Muscle layer of duodenum (tissue), 2 donors: ENCODE measurements around the gene BCCIP.

ENCODE experiments used
- H3K27ac ChIP-seq: one replicate; pipeline ENCODE4 v1.7.0; 2013; ENCODE audit warnings: mild to moderate bottlenecking, low read length
- H3K27me3 ChIP-seq: one replicate; pipeline ENCODE4 v1.7.0; 2013; ENCODE audit warnings: low read depth, mild to moderate bottlenecking, control low read depth, low read length
- H3K36me3 ChIP-seq, 2 donors: one replicate each; pipeline ENCODE4 v1.7.0; 2013; ENCODE audit warnings: low read length in 2 of 2, control low read depth in 1 of 2, mild to moderate bottlenecking in 1 of 2; ENCODE audit not compliant: insufficient read depth in 2 of 2, control insufficient read depth in 1 of 2
- H3K4me1 ChIP-seq, 2 donors: one replicate each; pipeline ENCODE4 v1.7.0; 2013; ENCODE audit warnings: low read length in 2 of 2, mild to moderate bottlenecking in 2 of 2, control low read depth in 1 of 2, moderate library complexity in 1 of 2; ENCODE audit not compliant: insufficient read depth in 2 of 2, control insufficient read depth in 1 of 2
- H3K4me3 ChIP-seq, 2 donors: one replicate each; pipeline ENCODE4 v1.7.0; 2013; ENCODE audit warnings: low read length in 2 of 2, low read depth in 1 of 2, mild to moderate bottlenecking in 1 of 2
- H3K9me3 ChIP-seq, 2 donors: one replicate each; pipeline ENCODE4 v1.7.0; 2013; ENCODE audit warnings: low read length in 2 of 2, control low read depth in 1 of 2, mild to moderate bottlenecking in 1 of 2; ENCODE audit not compliant: control insufficient read depth in 1 of 2
- donor health status: healthy.

BCCIP gene

DNA sequence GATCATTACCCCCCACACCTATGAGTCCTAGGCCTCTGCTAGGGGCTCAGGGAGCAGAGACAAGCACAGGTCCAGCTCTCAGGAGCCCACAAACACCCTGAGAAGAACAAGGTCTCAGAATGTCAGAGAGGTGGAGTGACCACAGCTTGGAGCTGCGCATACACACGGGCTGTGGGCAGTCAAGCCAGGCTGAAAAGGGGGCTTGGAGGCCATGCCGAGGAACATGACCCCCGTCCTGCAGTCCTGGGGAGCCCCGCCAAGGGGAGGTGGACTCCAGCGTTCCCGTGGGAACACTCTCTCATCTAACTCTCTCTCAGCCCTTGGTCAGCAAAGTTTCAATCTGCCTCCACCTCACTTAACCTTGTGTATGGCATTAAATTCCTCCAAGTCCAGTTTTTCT, 39.9 kb upstream of the BCCIP start:
- H3K27me3 ChIP-seq, result no peaks in the 10 kb centered on the region
- peaks cover 5 to 6% of the 10 kb centered on the region in 2 donors for H3K36me3 ChIP-seq
- no peaks in the 10 kb centered on the region for H3K4me1 ChIP-seq

DNA sequence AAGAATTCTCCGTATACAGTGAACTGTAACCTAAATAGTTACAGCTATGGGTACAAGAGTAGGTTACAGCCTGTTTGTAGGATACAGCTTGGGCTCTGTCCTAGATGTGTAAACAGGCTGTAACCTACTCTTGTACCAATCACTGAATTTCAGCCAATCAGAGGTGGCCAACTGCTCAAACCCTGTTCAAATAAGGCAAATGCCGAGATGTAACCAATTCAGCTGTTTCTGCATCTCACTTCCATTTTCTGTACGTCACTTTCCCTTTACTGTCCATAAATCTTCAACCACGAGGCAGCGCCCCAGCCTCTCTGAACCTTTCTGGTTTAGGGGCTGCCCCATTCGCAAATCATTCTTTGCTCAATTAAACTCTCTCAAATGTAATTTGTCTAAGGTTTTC, 39.4 kb upstream of the BCCIP start:
- H3K36me3 ChIP-seq, result peaks cover 5 to 11% of the 10 kb centered on the region in 2 donors
- no peaks in the 10 kb centered on the region for H3K4me1 ChIP-seq
- no peak overlapping the region for H3K4me3 ChIP-seq
- no peak overlapping the region for H3K27ac ChIP-seq
- no peaks in the 10 kb centered on the region for H3K9me3 ChIP-seq
- H3K27me3 ChIP-seq, result no peaks in the 10 kb centered on the region

More for the DNA sequence above, 39.9 kb upstream of the BCCIP start:
- Histone ChIP-seq H3K4me3 (no peak overlapping the region), H3K9me3 (no peaks in the 10 kb centered on the region), H3K27ac (no peak overlapping the region)

DNA sequence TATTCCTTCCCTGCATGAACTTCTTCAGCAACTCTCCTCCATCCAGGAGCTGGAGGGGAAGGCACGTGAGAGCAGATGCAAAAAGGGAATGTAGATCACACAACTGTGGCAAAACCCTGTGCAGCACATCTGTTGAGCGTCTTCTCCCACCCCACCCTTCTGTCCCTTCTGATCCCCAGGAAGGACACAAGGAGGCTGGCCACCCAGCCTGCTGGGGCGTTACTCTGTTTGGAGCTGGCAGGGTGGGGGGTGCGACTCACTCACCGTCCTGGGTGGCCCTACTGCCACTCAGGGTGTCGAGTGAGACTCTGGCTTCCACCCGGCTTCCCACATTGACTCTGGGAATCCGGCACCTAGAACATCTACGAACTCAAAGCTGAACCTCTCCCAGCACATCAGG, 37.6 kb upstream of the BCCIP start:
- H3K4me3 ChIP-seq, result no peak overlapping the region
- H3K36me3 ChIP-seq, result peaks cover 5 to 22% of the 10 kb centered on the region in 2 donors
- no peaks in the 10 kb centered on the region for H3K27me3 ChIP-seq
- no peak overlapping the region for H3K27ac ChIP-seq
- no peaks in the 10 kb centered on the region for H3K4me1 ChIP-seq
- H3K9me3 ChIP-seq, result no peaks in the 10 kb centered on the region

DNA sequence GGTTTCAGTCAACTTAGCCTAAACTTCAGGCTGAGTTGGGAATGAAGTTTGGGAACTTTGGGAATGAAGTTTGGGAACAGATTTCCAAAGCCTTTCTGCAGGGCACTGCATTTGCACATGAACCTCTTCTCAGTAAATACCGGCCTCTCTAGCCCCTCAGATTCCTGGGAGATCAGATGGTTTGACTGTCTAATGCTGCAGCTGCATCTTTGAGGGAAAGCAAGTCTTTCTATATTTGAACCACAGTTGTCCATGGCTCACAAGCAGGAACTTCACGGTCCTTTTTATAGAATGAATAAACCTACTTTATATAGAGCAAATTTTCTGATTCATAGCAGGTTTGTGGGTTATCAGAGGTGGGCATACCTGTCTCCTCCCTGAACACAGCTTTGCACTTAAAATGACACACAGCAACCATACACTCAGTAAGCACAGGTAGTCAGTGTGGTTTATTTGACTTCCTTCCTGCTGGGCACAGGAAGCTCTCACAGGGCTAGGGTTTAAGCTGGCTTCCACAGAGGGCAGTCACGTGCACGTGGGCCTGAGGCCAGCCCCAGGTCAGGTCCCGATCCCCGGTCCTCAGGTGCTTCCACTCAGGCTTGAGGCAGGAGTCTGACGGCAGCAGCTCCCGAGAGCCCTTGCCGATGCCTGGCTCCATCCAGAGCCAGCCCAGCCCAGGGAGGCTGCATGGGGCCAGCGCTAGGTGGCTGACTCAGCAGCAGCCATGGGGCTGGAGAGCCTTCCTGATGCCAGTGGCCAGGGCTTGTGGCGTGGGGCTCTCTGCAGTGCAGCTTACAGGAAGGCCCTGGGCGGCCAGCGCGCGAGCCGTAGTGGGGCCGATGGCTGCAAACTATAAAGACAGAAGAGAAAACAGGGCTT, 35.0 kb upstream of the BCCIP start:
- peaks cover 18 to 41% of the 10 kb centered on the region in 2 donors for H3K36me3 ChIP-seq
- H3K27me3 ChIP-seq, result no peaks in the 10 kb centered on the region
- H3K9me3 ChIP-seq, result no peaks in the 10 kb centered on the region
- no peak overlapping the region for H3K4me3 ChIP-seq
- H3K4me1 ChIP-seq, result no peaks in the 10 kb centered on the region
- H3K27ac ChIP-seq, result no peak overlapping the region

DNA sequence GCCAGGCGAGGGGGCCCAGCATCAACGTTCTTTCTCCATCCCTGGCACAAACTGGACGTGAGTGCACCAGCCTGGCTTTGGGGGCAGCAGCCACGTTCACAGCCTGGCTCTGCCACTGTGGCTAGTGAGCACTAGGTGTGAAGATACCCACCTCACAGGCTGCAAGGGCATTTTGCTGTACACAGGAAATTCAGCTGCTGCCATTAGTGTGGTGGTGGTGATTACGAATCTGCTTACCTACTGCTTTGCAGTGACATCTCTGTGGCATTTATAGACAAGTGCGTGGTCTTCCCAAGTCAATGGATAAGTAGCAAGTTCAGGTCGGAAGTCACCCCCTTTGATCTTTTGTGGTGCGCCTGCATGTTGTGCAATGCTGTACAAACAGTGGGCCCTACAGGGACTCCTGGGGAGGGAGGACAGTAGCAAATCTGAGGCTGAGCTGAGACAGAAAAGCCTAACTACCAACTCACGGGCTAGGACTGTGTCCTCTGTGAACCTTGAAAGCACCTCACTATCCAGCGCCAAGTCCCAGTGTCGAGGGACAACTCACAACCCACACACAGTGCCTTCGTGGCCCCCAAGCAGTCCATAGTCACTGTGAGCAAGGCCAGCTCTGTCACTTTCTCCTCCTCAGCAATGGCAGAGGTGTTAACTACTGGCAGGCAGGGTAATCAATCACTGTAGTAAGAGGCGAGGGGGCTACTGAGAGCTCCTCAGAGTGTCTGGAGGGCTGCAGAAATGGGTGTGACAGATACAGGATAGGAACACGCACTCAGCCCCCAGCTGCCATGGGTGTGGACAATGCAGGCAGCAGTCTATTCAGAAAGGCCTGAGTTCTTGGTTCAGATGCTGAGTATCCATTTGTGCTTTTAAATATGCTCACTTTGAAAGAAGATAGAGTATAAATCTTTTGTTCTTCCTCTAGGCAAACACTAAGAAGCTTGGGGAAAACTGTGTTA, 30.7 kb upstream of the BCCIP start:
- no peak overlapping the region for H3K27ac ChIP-seq
- no peaks in the 10 kb centered on the region for H3K9me3 ChIP-seq
- H3K4me3 ChIP-seq, result no peak overlapping the region
- H3K4me1 ChIP-seq, result no peaks in the 10 kb centered on the region
- H3K36me3 ChIP-seq, result peaks cover 38 to 81% of the 10 kb centered on the region in 2 donors
- H3K27me3 ChIP-seq, result no peaks in the 10 kb centered on the region

DNA sequence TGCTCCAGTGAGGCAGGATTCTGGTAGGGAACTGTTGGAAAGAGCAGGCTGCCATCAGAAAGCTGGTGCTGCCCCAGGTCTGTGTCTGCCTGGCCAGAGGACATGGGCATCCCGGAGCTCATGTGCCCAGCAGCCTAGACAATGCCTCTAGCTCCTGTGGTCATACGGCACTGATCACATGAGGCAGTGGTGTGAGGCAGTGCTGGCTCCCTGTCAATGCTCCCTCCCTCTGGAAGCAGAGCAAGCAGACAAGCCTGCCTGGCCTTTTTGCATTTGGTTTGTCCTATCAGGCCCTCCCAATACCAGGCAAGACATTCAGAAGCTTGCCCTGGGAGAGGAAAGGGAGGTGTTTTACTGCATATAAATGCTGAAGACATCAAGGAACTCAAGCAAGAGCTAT, 28.2 kb upstream of the BCCIP start:
- peaks cover 42 to 75% of the 10 kb centered on the region in 2 donors for H3K36me3 ChIP-seq
- H3K9me3 ChIP-seq, result no peaks in the 10 kb centered on the region
- H3K4me1 ChIP-seq, result no peaks in the 10 kb centered on the region
- H3K27ac ChIP-seq, result no peak overlapping the region
- H3K27me3 ChIP-seq, result no peaks in the 10 kb centered on the region
- no peak overlapping the region for H3K4me3 ChIP-seq

DNA sequence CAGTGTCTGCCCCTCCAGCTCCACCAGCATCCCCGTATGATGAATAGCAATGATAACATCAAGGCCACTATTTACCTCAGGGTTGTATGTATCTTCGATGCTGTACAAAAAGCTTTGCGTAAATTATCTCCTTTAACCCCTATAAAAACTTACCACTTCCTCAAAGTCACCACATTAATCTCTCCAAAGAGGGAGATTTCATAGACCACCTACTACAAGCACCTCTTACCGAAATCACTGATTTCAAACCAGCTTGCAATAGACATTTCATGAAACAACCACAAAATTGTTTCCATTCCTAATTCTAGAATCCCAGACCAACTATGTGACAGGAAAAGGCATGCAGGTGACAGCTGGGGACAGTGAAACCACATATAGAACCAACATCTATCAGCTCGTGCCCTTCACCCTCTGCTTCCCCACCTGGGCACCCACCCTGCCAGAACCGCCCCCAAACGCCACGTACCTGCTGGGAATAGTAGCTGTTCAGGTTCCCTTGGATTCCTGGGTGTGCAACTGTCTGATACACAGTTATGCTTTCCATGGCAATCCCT, 27.6 kb upstream of the BCCIP start:
- Histone ChIP-seq H3K9me3 (no peaks in the 10 kb centered on the region), H3K27ac (no peak overlapping the region), H3K4me3 (no peak overlapping the region), H3K4me1 (no peaks in the 10 kb centered on the region), H3K27me3 (no peaks in the 10 kb centered on the region), H3K36me3 (peaks cover 44 to 75% of the 10 kb centered on the region in 2 donors)

- no peaks in the 10 kb centered on the region for H3K9me3 ChIP-seq
- no peaks in the 10 kb centered on the region for H3K27me3 ChIP-seq
- no peak overlapping the region for H3K27ac ChIP-seq
- H3K36me3 ChIP-seq, result peaks cover 40 to 72% of the 10 kb centered on the region in 2 donors
- H3K4me3 ChIP-seq, result no peak overlapping the region
- no peaks in the 10 kb centered on the region for H3K4me1 ChIP-seq
Observed at GRCh38 chr10:125797424-125797823, 25.9 kb upstream of the BCCIP start.

DNA sequence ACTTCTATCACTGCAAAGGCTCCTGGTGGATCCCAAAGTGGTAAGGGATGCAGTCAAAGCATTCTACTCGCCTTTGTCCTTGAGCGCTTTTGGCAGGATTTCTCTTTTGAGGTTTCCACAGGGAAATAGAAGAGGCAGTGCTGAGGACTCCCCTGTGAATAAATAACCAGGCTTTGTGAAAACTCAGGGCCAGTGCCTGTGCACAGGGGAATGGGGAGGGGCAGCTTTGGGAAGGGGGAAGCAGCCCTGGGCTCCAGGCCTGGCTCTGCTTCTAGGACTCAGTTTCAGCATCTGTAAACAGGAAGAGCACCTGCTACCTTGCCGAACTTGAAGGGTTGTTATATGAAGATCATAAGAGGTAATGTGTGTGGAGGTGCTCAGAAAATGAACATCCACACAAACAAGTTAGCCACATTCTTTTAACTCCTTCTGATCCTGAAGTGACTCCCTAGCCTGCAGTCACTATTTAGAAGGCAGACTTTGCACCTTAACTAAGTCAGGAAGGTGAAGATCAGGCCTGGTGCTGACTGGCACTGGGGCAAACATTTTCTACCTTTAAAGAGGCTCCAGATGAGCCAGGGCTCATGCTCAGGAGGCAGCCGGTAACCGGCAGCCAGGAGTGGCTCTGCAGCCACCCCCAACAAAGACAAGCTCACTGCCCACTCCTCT, 25.2 kb upstream of the BCCIP start:
- H3K27me3 ChIP-seq, result no peaks in the 10 kb centered on the region
- no peaks in the 10 kb centered on the region for H3K4me1 ChIP-seq
- no peak overlapping the region for H3K27ac ChIP-seq
- H3K36me3 ChIP-seq, result peaks cover 43 to 73% of the 10 kb centered on the region in 2 donors
- H3K4me3 ChIP-seq, result no peak overlapping the region
- H3K9me3 ChIP-seq, result no peaks in the 10 kb centered on the region

DNA sequence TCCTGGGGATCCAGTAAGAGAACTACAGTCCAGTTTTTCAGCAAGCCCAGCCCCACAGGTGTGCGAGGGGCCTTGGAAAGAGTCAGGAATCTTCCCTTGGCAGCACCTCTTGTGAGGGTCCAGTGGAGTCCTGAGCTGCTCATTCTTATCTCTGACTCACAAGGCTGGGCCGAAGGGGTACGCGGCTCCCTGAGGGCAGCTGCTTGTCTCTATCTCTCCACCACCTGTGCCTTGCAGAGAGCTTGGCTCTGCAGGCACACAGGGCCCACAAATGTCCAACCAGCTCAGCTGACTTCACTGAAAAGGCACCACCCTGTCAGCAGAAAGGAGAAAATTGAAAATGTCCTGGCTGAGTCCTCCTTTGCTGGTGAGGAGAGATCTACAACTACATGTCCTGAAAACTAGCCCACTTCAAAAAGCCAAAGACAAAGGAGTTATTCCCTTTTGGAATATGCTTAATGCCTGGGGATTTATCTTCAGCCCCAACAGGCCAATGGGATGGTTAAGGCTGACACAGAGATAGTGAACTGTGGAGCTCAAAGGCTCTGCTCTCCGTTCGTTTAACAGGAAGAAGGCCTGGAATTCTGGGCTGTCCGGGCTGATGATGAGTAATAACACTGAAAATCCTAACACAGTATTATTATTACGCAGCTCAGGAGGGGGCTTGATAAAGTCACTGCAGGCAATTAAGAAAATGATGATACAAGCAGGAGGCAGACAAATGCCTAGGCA, 23.7 kb upstream of the BCCIP start:
- Histone ChIP-seq H3K4me1 (no peaks in the 10 kb centered on the region), H3K27ac (no peak overlapping the region), H3K36me3 (peaks cover 34 to 73% of the 10 kb centered on the region in 2 donors), H3K4me3 (no peak overlapping the region), H3K9me3 (no peaks in the 10 kb centered on the region), H3K27me3 (no peaks in the 10 kb centered on the region)
